Epithelial cell of proximal tubule (primary cell): ENCODE data around the gene ITPK1. TPM values are rescaled to one million over a fixed set of nuclear protein-coding genes. Genes with fewer than 3 reads are reported as not detected.

Experiments
- DNase-seq: peaks from one replicate; pipeline ENCODE4 v3.0.0-alpha.2; 2011; ENCODE audit warnings: low read depth
- H3K4me3 ChIP-seq: 2 replicates; pipeline ENCODE4 v1.5.1; 2011; ENCODE audit warnings: low read depth, mild to moderate bottlenecking, low read length
- total RNA-seq: library from RNA; depleted of rRNA; stranded (reverse); fragments of >200 nt; gene quantifications from 2 replicates; pipeline ENCODE4 v1.2.3, GENCODE V29; 2015
- TF ChIP-seq, protein P1 (sequence below): conservative IDR thresholded peaks from 2 replicates; pipeline ENCODE4 v1.5.1; 2012; ENCODE audit warnings: low read depth, mild to moderate bottlenecking, low read length

The ITPK1 gene
- total RNA-seq, 1 donor from 2014 or later: 22.7 TPM

DNA sequence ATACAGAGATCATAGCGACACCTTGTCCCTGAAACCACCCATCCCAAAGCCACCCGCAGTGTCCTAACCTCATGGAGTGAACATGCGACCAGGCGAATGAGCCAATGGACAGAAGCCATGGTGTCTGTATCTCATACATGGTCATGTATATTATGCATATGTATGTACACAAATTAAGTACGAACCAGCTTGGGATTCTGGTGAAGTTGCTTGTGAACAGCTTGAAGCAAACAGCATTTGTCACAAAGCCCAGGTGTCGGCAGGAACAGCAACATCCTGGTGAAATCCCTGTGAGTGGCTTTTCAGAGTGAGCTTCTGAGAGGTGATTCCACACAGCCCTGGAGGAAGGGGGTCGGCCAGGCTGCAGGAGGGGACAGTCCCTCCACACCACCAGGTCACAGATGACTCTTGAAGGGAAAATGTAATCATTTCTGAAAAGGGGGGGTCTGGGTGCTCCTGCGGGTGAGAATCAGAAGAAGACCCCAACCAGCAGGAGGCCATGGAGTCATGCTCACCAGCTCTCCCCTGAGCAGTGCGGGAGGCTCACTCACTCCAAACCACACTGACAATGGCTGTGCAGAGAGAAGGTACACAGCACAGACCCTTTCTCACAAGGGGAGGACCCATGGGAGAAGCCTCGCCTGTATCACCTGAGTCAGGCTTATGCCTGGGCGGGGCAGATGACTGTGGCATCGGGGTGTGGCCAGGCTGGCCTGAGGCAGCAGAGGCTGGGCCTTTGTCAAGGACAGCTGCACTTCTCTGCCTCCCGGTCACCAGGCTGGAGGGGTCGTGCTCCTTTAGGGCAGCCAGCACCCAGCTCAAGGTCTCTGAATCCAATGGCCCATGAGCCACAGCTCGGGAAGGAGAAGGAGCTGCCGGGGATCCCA is 178.4 kb downstream of the ITPK1 start:
- no peak for DNase-seq
- H3K4me3 ChIP-seq: no peak overlapping the region
- TF ChIP-seq, protein P1, sequence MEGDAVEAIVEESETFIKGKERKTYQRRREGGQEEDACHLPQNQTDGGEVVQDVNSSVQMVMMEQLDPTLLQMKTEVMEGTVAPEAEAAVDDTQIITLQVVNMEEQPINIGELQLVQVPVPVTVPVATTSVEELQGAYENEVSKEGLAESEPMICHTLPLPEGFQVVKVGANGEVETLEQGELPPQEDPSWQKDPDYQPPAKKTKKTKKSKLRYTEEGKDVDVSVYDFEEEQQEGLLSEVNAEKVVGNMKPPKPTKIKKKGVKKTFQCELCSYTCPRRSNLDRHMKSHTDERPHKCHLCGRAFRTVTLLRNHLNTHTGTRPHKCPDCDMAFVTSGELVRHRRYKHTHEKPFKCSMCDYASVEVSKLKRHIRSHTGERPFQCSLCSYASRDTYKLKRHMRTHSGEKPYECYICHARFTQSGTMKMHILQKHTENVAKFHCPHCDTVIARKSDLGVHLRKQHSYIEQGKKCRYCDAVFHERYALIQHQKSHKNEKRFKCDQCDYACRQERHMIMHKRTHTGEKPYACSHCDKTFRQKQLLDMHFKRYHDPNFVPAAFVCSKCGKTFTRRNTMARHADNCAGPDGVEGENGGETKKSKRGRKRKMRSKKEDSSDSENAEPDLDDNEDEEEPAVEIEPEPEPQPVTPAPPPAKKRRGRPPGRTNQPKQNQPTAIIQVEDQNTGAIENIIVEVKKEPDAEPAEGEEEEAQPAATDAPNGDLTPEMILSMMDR: no peak

DNA sequence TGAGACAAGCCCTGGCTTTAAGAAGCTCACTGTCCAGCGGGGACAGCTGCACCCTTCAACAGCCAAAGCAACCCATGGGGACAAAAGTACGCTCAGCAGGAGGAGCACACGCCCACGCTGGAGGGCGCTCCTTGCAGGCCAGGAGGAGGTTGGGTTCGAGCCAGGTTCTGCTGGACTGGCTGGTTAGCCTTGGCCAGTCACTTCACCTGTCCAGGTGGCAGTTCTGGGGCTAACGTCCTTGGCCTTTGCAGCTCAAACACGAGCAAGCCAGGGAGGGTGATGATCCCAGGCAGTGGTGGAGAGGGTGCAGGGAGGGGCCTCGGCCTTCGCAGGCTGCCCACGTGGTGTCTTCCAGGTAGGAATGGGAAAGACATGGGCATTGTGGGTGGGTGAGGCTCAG is 179.6 kb downstream of the ITPK1 start:
- H3K4me3 ChIP-seq: no peak overlapping the region
- TF ChIP-seq, protein P1: no peak
- no peak for DNase-seq

DNA sequence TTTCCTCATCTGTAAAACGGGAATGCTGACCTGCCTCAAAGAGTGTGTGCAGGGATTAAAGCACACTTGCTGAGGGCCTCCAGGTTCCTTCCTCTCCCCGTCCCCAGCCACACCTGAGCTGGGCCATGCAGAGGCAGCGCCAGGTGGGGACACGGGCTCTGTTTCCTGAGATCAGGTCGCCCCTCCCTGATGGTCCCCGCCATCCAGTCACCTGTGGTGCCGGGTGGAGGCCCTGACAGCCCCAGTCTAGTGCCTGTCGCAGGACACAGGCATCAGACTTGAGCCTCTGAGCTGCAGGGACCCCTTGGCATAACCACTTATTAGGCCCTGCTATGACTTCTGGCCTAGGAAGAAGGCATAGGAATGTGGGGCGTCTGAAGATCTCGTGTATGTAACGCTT is 180.3 kb downstream of the ITPK1 start:
- no peak for DNase-seq
- H3K4me3 ChIP-seq: no peak overlapping the region
- TF ChIP-seq, protein P1: no peak

DNA sequence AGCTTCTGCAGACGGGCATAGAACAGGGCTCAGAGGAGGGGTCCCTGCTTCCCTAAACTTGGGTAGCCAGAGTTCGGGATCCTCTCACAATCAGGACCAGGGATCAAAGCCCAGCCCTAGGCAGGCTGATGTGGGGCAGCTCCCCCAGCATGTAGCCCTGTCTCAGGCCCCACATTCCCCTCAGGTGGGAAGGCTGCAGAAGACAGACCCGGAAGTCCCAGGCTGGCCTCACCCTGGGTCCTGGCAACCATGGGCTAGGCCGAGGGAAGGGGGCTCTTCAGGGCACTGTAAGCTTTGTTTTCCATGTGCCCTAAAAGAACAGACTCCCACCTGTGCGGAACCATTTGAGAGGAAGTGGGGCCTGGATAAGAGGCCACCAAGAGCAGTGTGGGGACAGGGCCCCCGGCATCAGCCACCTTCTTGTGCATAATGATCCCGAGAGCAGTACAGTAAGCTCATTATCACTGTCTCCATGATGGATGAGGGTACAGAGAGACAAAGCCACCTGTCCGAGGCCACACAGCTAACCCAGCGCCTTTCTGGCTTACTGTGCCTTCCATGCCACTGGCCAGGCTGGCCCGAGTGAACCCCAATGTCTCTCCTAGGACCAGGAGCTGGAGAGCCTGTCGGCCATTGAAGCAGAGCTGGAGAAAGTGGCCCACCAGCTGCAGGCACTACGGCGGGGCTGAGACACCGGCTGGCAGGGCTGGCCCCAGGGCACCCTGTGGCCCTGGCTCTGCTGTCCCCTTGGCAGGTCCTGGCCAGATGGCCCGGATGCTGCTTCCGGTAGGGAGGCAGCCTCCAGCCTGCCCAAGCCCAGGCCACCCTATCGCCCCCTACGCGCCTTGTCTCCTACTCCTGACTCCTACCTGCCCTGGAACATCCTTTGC is 181.3 kb downstream of the ITPK1 start:
- TF ChIP-seq, protein P1: no peak
- H3K4me3 ChIP-seq: no peak overlapping the region
- DNase-seq: no peak

DNA sequence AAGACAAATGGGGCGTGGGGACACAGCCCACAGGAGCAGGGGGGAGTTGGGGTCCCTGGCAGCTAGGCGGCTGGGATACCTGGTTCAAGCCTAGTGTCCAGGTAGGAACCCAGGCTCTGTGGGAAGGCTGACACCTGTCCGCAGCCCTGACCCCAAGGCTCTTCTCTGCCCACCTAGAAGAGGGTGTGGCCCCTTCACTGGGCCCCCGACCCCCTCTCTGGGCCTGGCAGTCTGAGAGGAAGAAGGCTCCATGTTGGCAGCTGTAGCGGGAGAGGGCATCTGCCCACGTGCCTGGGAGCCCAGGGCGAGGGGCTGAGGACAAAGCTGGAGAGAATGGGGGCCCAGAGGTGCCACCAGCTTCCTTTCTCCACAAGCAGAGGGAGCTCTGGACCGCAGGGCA is 182.2 kb downstream of the ITPK1 start:
- DNase-seq: no peak
- TF ChIP-seq, protein P1: no peak
- no peak overlapping the region for H3K4me3 ChIP-seq

DNA sequence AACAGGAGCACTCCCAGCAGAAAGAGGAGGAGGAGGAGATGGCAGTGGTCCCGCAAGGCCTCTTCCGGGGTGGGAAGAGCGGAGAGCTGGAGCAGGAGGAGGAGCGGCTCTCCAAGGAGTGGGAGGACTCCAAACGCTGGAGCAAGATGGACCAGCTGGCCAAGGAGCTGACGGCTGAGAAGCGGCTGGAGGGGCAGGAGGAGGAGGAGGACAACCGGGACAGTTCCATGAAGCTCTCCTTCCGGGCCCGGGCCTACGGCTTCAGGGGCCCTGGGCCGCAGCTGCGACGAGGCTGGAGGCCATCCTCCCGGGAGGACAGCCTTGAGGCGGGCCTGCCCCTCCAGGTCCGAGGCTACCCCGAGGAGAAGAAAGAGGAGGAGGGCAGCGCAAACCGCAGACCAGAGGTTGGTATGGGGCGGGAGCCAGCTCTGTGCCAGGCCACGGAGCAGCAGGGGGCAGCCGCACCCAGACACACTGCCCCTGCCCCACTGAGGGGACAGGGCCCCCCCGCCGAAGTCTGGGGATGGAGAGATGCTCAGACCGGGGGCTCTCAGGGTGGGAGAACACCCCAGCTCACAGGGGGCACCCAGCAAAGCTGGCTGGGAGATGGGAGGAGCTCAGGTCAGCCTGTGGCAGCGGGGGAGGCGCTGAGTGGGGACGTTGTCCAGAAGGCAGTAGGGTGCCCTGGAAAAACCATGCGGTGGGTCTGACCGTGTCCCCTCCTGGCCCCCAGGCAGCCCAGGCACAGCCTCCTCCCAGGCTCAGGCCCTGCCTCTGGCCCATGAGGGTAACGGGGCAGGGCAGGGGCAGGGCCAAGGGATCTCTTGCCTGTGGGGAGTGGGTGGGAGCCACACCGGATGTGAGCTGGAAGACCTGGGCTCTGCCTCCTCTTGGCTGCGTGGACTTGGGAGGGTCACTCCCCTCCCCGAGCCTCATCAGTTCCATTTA is 183.0 kb downstream of the ITPK1 start:
- DNase-seq: no peak
- TF ChIP-seq, protein P1: no peak
- H3K4me3 ChIP-seq: no peak overlapping the region
